8988T (cell line): ENCODE results near the gene PNMA6E.

ENCODE experiments used
- DNase-seq: peaks from one replicate; pipeline ENCODE4 v3.0.0; 2011

Gene PNMA6E

DNA sequence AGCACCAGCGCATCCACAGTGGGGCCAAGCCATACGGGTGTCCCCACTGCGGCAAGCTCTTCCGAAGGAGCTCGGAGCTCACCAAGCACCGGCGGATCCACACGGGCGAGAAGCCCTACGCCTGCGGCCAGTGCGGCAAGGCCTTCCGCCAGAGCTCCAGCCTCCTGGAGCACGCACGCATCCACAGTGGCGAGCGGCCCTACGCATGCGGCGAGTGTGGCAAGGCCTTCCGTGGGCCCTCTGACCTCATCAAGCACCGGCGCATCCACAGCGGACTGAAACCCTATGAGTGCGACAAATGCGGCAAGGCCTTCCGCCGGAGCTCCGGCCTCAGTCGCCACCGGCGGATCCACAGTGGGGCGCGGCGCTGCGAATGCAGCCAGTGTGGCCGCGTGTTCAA is 53.6 kb downstream of the PNMA6E start:
- DNase-seq: no peak
